ENCODE measurements around the gene AGBL3.

AGBL3 gene

DNA sequence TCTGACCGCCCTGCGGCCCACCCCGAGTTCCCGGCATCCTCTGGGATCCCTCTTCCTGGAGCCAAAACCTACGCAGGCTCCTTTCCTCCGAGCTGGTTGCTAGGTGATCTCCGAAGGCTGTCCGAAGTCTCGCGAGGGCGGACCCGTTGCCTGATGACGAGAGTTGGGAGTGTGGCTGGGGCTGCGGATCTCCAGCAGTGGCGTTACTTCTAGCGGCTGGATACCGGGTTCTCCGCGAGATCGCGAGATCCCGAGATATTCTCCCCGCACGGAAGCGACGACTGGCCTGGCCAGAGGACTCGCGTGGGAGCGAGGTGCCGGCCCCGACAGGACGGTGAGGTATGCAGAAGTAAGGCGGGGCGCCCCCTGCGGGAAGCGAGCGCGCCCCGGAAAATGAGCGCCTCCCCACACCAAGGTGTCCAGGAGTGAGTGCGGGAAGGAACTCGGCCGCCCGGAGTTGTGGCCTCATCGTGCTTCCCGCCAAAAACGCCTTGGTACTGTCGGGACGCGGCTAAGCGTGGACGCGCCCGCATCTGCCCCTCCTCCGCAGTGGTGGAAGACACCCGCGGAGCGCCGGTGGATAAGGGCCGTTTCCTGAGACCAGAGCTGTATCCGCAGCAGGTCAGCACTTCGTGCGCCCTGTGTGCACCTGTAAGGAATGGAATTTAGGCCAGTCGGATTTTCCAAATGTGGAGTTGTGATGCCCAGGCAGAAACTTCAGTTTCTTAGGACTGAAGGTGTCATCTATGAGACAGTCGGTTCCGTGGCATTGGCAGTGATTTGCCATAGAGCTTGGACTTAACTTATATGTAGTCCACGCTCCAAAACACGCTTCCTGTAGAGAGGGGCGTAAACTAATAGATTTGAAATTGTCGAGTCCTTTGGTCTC lies at the start of gene AGBL3:
TSS of gene AGBL3 (plus strand) at position 146 of the 889 bp plus-strand sequence. CDS start 1,426 bp downstream, outside the sequence.
- peak; percentile 98 for DNase-seq (ENCODE audit: low read depth, low spot score)

DNA sequence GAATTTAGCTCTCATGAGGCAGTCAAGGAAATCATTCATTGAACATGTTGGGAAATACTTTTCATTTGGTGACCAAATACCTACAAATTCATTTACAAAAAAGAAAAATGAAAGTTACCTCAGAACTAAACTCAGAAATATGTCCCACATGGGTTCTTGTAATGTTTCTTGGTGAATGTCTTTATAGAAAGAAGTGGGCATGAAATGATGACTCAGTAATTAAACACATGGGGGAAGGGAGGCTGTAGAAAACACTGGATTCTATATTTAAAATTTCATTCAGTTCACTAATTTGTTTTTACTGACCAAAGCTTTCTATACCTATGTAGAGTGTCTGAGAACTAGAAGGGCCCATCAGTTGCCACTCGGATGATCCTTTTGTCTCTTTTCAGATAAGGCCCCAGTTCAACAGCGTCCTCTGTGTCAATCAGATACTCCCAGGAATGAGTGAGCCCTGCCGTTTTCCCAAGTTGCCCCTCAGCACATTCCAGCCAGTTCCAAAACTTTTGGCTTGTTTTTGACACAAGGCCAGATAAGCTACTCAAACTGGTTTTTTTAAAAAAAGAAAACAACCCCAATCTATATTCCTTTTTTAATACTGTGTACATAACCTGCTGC lies 49.3 kb upstream of the AGBL3 start:
- DNase-seq (ENCODE audit: low read depth, low spot score) = peak; percentile 37

DNA sequence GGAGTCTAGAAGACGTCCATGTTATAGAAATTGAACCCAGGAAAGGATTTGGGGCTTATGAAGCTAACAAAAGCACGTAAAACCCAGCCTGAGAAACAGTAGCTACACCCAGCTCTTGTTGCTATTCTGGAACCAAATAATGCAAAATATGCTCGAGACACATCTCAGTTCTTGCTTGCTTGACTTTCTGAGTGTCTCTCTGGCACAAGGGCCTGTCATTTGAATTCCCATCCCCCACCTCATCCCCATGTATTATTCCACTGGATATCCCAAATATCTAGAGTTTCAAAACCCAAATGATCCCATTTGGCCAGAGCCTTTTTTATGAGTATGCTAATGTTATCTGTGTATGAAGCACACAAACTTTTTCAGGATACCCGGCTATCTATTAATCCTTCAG lies 48.2 kb upstream of the AGBL3 start:
- no peak for DNase-seq (ENCODE audit: low read depth, low spot score)

DNA sequence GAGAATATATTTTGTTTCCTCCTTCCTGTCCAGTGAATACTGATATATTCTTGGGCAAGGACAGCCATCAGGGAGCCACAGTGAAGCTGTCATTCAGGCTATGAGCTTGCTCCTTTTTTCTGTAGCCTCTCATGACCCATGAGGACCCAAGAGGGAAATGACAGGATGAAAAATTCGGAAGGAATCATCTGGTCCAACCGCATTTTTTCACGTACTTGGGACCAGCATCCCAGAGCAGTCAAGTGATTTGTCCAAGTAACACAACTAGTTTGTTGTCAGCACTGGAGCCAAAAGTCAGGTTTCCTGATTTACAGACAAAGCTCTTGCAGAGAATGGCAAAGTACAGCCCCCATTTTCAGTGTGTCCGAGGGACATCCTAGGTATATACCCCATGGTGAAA lies 47.2 kb upstream of the AGBL3 start:
- DNase-seq (ENCODE audit: low read depth, low spot score) = peak; percentile 18

DNA sequence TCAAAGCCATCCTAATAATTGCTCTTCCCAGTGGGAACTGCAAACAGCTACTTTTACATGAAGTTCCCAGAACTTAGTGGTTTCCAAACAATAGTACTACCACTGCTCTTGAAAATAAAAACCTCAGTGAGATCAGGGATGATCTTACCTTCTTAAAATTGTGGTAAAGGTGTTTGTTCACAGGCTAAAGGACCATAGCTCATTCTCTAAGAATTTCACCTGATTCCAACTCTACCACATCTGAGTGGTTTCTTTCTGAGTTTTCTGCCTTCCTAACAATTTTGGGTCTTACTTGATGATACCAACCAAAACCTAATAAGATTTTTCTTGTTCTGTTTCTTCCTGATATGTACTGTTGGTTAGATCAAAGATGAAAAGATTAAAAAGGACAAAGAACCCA lies 45.6 kb upstream of the AGBL3 start:
- DNase-seq (ENCODE audit: low read depth, low spot score) = no peak

DNA sequence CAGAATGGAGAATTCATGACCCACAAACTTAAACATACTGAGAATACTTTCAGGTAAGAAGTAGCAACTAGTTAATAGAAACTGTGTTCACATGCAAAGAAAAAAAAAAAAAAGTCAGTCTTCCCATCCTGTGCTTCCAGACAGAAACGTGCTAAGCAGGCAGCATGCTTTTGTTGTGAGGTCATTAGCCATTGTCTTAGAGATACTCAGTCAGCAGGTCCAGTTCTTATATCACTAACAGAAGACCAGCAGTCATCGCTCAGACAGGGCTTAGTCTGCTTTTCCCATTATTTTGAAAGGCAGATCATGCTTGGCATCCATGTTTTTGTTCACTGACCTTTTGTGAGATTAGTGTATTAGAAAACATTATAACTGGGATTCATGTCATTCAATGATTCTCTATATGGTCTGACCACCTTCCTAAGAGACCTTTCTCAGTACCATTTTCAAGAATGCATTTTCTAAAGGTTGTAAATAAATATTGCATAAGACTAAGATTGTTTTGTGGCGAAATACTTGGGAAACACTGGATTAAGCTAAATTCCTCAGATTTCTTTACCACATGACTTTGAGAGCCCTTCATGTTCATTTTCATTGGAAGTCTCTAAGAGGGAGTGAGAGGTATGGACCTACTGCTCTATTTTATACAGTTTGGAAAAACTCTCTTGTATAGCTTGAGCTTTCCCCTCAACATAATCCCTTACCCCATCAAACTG lies 45.0 kb upstream of the AGBL3 start:
- DNase-seq (ENCODE audit: low read depth, low spot score) = peak; percentile 65

DNA sequence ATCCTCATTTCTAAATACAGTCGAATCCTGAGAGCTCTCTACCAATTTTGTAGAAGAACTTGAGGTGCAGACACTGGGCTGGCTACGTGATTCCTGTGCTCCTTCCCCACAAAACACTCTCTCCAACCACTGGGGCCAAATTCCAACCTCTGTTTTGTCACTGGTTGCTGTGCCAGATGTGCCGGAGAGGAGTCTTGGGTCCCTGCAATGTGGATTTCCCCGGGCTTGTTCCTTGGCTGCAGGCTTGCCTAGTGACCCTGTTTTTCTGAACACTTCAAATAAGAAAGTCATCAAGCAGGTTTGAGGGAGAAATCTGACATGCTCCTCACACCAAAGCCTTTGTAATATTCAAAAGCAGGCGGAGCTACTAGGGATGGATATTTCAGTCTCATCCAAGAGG lies 44.4 kb upstream of the AGBL3 start:
- no peak for DNase-seq (ENCODE audit: low read depth, low spot score)

DNA sequence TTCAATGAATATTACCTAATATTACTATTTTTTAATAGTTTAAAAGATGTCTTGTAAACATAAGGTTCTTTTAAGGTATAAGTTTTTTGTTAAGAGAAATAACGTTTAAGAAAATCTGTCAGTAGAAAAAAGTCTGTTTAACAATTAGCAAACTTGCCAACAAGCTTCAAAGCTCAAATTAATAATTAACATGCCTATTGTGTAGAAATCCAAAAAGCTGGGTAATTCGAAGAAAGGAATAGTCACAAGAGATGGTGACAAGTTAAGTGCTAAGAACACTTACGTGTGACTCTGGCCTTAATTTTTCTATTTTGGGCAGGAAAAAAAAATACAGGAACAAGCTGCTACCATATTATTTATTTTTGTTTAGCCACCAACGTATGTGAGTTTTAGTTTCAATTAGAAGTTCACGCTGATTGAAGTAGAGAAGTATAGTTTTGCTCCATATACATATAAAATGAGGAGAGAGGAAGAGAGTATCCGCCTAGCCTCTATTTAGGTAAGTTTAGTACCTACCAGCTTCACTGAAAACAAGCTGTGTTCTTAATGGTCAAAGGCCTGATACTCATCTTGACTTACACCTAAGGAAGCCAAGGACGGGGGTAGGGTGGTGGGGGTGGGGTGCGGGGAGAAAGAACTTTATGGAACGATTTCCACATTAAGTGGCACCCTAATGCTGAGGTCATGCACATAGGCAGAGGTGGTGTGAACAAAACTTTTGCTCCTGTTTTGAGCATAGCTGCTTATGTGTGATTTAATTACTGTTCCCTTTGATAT lies 43.4 kb upstream of the AGBL3 start:
- no peak for DNase-seq (ENCODE audit: low read depth, low spot score)

DNA sequence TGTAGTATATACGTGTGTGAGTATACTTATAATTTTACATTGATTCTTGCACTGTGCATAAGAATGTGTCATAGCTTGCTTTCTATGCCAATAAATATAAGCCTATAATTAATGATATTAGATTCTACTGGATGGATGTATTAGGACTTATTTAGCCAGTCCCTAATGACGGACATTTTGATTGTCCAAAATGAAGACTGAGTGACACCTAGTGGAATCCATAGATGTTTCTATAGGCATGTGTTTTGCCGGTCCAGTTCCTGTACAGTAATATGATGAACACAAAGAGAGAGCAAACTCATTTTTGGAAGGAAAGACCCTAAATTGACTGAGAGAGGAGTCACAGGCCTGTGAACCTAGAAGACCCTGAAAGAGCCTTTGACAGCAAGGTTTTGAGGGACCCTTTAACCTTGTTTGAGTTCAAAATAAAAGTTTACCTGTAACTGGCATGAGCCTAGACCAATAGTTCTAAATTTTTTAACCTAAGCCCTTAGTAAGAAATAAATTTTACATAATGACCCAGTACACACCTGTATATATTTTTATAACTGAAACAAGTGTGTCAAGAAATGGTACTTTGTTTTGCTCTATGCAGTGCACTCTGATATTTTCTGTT lies 42.4 kb upstream of the AGBL3 start:
- DNase-seq (ENCODE audit: low read depth, low spot score) = no peak

DNA sequence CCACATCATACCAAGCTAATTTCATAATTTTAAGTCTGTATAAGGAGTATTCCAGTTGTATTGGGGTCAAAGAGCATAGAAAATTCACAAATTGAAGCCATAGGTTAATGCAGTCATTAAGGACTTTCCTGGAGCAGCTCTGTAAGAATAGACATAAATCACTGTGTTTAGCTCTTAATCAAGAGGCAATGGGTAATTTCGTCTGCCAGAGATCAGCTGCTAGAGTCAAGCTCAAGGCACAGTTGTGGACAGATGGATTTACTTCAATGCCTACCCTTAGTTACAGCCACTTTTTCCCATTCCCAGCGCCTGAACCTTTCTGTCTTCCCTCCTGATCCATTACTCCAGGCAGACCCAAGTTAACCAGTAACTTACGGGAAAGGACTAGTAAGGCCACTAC lies 40.6 kb upstream of the AGBL3 start:
- no peak for DNase-seq (ENCODE audit: low read depth, low spot score)

DNA sequence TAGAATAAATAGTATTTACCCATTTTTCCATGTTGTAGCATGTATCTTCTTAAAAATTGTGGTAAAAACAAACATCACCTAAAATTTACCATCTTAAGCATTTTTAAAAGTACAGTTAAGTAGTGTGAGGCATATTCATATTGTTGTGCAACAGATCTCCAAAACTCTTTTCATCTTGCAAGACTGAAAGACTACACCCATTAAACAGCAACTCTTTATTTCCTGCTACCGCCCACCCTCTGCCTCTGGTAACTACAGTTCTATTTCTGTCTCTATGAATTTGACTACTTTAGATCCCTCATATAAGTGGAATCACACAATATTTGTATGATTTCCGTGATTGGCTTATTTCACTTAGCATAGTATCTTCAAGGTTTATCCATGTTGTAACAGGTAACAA lies 40.0 kb upstream of the AGBL3 start:
- no peak for DNase-seq (ENCODE audit: low read depth, low spot score)

DNA sequence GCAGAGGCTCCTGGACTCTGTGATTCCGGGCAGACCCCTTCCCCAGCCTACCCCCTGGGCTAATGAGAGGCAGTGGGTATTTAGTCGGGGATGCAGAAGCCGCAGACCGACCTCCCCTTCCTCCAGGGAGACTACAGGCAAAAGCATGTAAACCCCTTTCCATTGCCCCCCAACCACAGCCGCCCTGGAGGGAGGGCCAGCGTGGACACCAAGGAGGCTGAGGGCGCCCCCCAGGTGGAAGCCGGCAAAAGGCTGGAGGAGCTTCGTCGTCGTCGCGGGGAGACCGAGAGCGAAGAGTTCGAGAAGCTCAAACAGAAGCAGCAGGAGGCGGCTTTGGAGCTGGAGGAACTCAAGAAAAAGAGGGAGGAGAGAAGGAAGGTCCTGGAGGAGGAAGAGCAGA lies 39.0 kb upstream of the AGBL3 start:
- DNase-seq (ENCODE audit: low read depth, low spot score) = no peak

DNA sequence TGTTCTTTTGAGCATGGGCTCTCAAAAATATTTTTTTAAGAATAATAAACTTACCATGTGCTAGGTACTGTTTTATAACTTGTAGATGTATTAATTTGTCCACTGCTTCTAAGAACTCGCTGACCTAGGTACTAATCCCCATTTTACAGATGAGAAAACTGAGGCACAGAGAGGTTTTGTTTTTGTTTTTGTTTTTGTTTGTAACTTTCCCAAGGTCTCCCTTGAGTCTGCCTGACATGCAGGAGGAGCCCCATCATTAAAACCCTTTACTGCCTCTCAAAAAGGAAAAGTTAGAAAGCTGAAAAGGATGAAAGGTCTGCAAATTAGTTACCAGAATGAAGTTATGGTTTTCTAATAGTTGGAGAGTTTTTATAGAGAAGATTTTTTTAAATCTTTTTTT lies 38.5 kb upstream of the AGBL3 start:
- no peak for DNase-seq (ENCODE audit: low read depth, low spot score)

DNA sequence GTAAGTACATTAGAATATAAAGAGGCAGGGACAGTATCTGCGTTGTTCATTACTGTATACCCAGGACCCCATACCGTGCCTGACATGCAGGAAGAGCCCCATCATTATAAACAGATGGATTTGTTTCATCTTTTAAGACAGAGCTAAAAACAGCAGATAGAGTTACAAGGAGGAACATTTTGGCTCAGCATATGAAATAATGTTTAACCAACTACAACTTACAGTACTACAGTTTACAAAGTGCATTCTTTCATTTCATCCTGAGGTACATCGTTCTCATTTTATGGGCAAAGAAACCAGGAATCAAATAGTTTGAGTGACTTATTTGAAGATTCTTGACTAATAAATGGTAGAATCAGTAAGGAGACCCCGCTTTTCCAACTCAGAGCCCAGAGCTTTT lies 38.1 kb upstream of the AGBL3 start:
- no peak for DNase-seq (ENCODE audit: low read depth, low spot score)

DNA sequence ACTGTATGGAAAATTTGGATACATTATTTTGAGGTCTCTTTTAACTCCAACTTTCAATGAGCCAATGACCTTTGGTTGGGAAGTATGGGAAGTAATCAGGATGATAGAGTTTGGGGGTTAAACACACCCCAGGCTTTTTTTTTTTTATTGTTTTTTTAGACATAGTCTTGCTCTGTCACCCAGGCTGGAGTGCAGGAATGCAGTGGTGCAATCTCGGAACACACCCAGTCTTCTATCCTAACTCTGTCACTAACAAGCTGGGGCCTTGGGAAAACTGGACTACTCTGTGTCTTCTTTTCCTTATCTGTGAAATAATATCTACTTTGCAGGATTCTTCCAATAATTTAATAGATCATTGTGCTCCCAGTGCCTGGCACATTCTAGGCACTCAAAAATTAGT lies 37.6 kb upstream of the AGBL3 start:
- no peak for DNase-seq (ENCODE audit: low read depth, low spot score)

DNA sequence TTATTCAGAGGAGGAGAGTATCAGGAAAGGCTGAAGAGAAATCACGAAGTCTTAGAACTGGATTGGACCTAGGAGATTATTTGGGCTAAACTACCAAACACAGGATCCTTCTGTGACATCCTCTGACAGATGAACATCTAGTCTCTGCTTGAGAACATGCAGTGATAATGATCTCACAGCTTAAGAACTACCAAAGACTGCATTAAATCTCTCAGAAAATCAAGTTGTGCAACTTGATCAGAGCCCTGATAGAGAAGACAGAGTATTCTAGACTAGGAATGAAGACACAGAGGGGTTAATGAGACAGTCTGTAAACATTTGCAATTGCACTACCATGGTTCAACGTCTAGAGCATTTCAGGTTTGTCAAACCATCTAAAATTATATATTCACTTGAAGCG lies 37.1 kb upstream of the AGBL3 start:
- no peak for DNase-seq (ENCODE audit: low read depth, low spot score)

DNA sequence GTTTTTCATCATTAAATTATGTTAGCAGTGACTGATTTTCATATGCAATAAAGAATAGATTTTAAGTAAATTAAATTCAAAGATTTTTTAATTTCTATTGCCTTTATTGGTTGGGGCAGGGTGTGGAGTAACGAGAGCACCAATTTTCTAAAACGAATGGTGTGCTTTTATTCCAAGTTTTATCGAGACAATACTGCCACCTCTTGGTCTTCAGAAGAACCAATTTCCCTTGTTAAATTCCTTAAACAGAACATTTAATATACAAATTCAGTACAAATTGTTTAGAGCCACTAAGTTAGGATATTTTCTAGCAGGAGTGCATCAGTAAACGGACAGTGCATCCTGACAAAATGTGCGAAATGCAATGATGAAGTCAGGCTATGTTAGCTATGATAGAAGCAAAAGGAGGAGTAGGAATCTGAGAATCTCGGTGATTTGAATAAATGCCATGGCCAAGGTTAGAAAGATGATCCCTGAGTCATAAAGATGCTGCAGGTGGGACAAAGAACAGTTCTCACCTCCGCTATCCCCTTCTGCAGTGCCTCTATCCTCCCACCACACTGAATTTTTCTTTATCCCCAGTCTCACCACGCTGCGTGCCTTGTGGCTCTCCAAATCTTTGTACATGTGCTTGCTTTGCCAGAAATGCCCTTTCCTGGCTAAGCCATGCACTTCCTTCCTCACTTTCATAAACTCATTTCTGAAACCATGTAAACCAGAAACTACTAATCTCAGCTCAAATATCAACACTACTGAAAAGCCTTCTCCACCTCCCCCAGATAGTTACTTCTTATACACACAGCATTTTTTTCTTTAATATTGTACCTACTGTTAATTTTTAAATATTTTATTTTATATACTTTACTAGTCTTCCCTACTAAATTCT lies 31.9 kb upstream of the AGBL3 start:
- DNase-seq (ENCODE audit: low read depth, low spot score) = no peak

DNA sequence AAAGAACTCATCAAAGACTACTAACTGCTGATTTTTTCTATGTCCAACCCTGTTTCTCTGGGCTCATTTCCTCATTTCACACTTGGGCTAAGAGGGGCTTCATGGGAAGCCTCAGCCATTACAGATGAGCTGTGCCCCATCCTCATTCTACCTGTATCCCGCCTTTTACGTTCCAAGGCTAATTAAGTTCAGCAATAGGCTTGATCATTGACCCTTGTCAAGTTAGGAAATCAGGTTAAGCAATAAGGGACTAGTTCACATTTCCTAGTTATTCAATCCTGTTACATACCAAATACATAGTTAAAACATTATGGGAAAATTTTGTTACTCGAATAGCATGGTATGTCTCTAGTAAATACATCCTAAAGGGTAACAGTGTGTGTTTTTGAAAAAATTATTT lies 29.3 kb upstream of the AGBL3 start:
- no peak for DNase-seq (ENCODE audit: low read depth, low spot score)

DNA sequence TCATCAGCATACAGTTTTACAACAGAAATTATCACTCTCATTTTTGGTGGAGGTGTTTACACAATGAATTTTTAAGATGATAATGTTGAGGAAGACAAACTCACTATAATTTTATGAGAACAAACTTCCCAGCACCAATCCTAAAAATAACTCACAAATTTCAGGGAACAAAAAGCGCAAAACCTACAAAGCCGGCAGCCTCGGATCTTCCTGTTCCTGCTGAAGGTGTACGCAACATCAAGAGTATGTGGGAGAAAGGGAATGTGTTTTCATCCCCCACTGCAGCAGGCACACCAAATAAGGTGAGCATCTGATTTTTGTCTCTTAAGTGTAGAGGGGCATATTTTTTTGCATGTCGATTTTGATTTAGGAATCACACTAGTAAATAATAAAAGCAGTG lies 26.5 kb upstream of the AGBL3 start:
- no peak for DNase-seq (ENCODE audit: low read depth, low spot score)

DNA sequence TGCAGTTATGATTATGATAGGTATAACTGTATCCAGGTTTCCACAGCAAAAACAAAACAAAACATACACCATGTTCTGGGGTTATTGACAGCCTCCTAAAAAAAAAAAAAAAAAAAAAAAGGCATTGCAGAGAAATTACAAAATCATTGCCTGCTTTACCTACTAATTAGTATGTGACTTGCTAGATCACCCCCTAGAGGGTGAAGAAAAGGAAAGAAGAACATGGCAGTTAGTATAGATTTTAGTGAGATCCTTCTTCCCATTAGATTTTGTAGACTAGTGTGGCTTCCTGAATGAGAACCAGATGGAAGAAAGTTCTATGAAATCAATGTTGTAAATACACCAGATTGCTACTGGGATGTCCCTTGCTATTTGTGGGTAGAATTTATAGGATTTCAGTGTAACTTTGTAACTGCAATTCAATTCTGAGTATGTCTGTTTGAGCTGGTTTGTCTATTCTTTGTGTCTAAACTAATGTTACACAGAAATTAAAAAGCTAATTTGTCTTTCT lies 24.0 kb upstream of the AGBL3 start:
- no peak for DNase-seq (ENCODE audit: low read depth, low spot score)

Data from ELF-1 (cell line).